A673 (cell line): ENCODE measurements around the gene CHST15. TPM values are rescaled to one million over a fixed set of nuclear protein-coding genes. Genes with fewer than 3 reads are reported as not detected.
"Not testable (repeated sequence)": the region's sequence is repeated elsewhere in the genome, so short reads cannot be mapped to it uniquely, and the experiment has no call there.

ENCODE experiments used
- BruUV-seq: library from RNA; stranded (reverse); fragments of 400-500 nt; replicated peaks from 2 replicates; lab custom pipeline; 2021; lab: Mats Ljungman, UMichigan
- CTCF ChIA-PET: fragments of 300-600 bp; sonication (Branson Sonifier 250); formaldehyde crosslinking; loops from one replicate; lab custom pipeline; 2022; ENCODE audit warnings: antibody characterized with exemption; lab: Charles Lee
- POLR2A ChIA-PET: fragments of 300-600 bp; sonication (Branson Sonifier 250); formaldehyde crosslinking; loops from one replicate; lab custom pipeline; 2022; ENCODE audit warnings: antibody characterized with exemption; ENCODE audit not compliant: low non-redundant PET; lab: Charles Lee
- DNase-seq: peaks from one replicate; pipeline ENCODE4 v3.0.0-alpha.2; 2015; ENCODE audit warnings: low spot score
- H3K27ac ChIP-seq: fragments of 200-600 bp; sonication (generic); 2 replicates; pipeline ENCODE4 v1.5.1; 2016; ENCODE audit warnings: mixed run types, low read depth, mild to moderate bottlenecking, mixed read lengths, antibody characterized with exemption, low read length; ENCODE audit not compliant: poor library complexity, severe bottlenecking
- H3K27me3 ChIP-seq: fragments of 200-600 bp; sonication (generic); replicated peaks from 2 replicates; pipeline ENCODE4 v1.6.1; 2017; ENCODE audit warnings: mixed run types, low read depth, mild to moderate bottlenecking, mixed read lengths, antibody characterized with exemption, low read length; ENCODE audit not compliant: insufficient read depth, poor library complexity
- H3K36me3 ChIP-seq: fragments of 200-600 bp; sonication (generic); 2 replicates; pipeline ENCODE4 v1.6.1; 2016; ENCODE audit warnings: mixed run types, mild to moderate bottlenecking, mixed read lengths, antibody characterized with exemption, low read length; ENCODE audit not compliant: insufficient read depth, poor library complexity, severe bottlenecking
- H3K4me1 ChIP-seq: fragments of 200-600 bp; sonication (generic); 2 replicates; pipeline ENCODE4 v1.6.1; 2017; ENCODE audit warnings: mixed run types, mild to moderate bottlenecking, mixed read lengths, antibody characterized with exemption, low read length; ENCODE audit not compliant: insufficient read depth, poor library complexity, severe bottlenecking
- H3K4me3 ChIP-seq: fragments of 200-600 bp; sonication (generic); 2 replicates; pipeline ENCODE4 v1.5.1; 2016; ENCODE audit warnings: low read depth, mixed run types, mild to moderate bottlenecking, mixed read lengths, low read length; ENCODE audit not compliant: poor library complexity, severe bottlenecking
- H3K9me3 ChIP-seq: fragments of 200-600 bp; sonication (generic); 2 replicates; pipeline ENCODE4 v1.6.1; 2016; ENCODE audit warnings: mixed run types, low read depth, mild to moderate bottlenecking, mixed read lengths, antibody characterized with exemption, low read length; ENCODE audit not compliant: poor library complexity, severe bottlenecking
- EZH2 ChIP-seq: fragments of 200-600 bp; sonication (generic); IDR thresholded peaks from 2 replicates; pipeline ENCODE4 v1.6.1; 2017; ENCODE audit warnings: borderline replicate concordance, low read depth, mild to moderate bottlenecking, mixed read lengths, antibody characterized with exemption, low read length; ENCODE audit not compliant: poor library complexity, severe bottlenecking
- intact Hi-C: fragments of 100-400 bp; cut with micrococcal nuclease; formaldehyde crosslinking; loops from one replicate; pipeline ENCODE4 v1.10.0; 2022; ENCODE audit not compliant: unreplicated experiment
- total RNA-seq: library from RNA; stranded (reverse); gene quantifications from 2 replicates; pipeline ENCODE4 v1.2.3, GENCODE V29; 2021
- TF ChIP-seq, protein P1 (sequence below): fragments of 300-800, 200-600 bp; sonication (generic); conservative IDR thresholded peaks from 2 replicates; pipeline ENCODE4 v1.5.1; 2017; ENCODE audit warnings: low read depth, mild to moderate bottlenecking, antibody characterized with exemption, low read length, moderate library complexity, mixed read lengths

The CHST15 gene
- total RNA-seq, 1 experiment from 2014 or later = 1.7 TPM

DNA sequence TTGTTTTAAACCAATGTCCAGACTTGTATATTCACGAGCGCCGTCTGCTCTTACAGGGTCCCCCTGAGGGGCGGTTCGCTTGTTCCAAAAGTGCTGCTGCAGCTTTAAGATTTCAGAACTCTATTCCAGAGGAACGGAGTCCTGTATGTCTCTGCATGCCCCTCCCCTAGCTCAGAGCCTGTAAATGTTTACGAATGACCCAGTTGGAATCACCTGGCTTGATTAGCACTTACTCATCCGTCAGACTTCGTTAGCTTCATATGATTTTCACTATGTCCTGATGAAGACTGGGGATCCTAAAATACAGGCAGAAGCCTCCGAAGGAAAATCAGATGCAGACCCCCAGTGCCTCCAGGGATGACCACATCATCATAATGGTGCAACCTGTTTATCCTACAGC is 4.5 kb upstream of the CHST15 start:
- no peak overlapping the region for H3K4me3 ChIP-seq
- no peak overlapping the region for H3K27ac ChIP-seq
- no peaks in the 10 kb centered on the region for H3K36me3 ChIP-seq
- H3K4me1 ChIP-seq = peaks cover 6% of the 10 kb centered on the region
- BruUV-seq = no TSS peak
- intact Hi-C loops = no loop called here
- POLR2A ChIA-PET = interaction anchor here (0.5 kb wide), 1 partner anchor 158 kb away, joined by 7 read pairs; no protein-coding TSS in a partner anchor
- DNase-seq = no peak
- H3K27me3 ChIP-seq = peaks cover 39% of the 10 kb centered on the region
- no peak for TF ChIP-seq EZH2
- TF ChIP-seq, protein P1, sequence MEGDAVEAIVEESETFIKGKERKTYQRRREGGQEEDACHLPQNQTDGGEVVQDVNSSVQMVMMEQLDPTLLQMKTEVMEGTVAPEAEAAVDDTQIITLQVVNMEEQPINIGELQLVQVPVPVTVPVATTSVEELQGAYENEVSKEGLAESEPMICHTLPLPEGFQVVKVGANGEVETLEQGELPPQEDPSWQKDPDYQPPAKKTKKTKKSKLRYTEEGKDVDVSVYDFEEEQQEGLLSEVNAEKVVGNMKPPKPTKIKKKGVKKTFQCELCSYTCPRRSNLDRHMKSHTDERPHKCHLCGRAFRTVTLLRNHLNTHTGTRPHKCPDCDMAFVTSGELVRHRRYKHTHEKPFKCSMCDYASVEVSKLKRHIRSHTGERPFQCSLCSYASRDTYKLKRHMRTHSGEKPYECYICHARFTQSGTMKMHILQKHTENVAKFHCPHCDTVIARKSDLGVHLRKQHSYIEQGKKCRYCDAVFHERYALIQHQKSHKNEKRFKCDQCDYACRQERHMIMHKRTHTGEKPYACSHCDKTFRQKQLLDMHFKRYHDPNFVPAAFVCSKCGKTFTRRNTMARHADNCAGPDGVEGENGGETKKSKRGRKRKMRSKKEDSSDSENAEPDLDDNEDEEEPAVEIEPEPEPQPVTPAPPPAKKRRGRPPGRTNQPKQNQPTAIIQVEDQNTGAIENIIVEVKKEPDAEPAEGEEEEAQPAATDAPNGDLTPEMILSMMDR = no peak
- CTCF ChIA-PET = no interaction called here
- H3K9me3 ChIP-seq = peaks cover 6% of the 10 kb centered on the region

GRCh38 chr10:124096494-124096893 is 3.1 kb upstream of the CHST15 start:
- Histone ChIP-seq H3K4me3 (no peak overlapping the region), H3K9me3 (peaks cover 6% of the 10 kb centered on the region), H3K4me1 (peaks cover 6% of the 10 kb centered on the region), H3K27me3 (peaks cover 53% of the 10 kb centered on the region), H3K27ac (no peak overlapping the region), H3K36me3 (no peaks in the 10 kb centered on the region)
- TF ChIP-seq, protein P1 = no peak
- TF ChIP-seq EZH2 = no peak
- DNase-seq = no peak
- no TSS peak for BruUV-seq
- POLR2A ChIA-PET = no interaction called here
- CTCF ChIA-PET = no interaction called here
- intact Hi-C loops = no loop called here

- H3K36me3 ChIP-seq, H3K9me3 ChIP-seq, DNase-seq, H3K27ac ChIP-seq, H3K4me1 ChIP-seq, H3K4me3 ChIP-seq, CTCF ChIA-PET, POLR2A ChIA-PET, BruUV-seq, intact Hi-C loops: not testable (repeated sequence)
- H3K27me3 ChIP-seq = peaks cover 60% of the 10 kb centered on the region
Measured at GRCh38 chr10:124095801-124096200, 2.4 kb upstream of the CHST15 start.

- POLR2A ChIA-PET = no interaction called here
- Histone ChIP-seq H3K9me3 (peaks cover 6% of the 10 kb centered on the region), H3K27me3 (peaks cover 67% of the 10 kb centered on the region), H3K36me3 (no peaks in the 10 kb centered on the region), H3K4me3 (no peak overlapping the region), H3K4me1 (peaks cover 6% of the 10 kb centered on the region), H3K27ac (no peak overlapping the region)
- TF ChIP-seq, protein P1 = no peak
- no peak for TF ChIP-seq EZH2
- no peak for DNase-seq
- intact Hi-C loops = no loop called here
- no TSS peak for BruUV-seq
- CTCF ChIA-PET = no interaction called here
Measured at GRCh38 chr10:124095096-124095495, 1.7 kb upstream of the CHST15 start.
